H1 (cell line): Measurements from ENCODE around the gene TYW5. TPM values are rescaled to one million over a fixed set of nuclear protein-coding genes. Genes with fewer than 3 reads are reported as not detected.

Experiments used
- CTCF ChIA-PET: fragments of 300-600 bp; sonication (Branson Sonifier 250); formaldehyde crosslinking; loops from one replicate; lab custom pipeline; 2021; ENCODE audit not compliant: partially characterized antibody; lab: Charles Lee
- POLR2A ChIA-PET: fragments of 300-600 bp; sonication (Branson Sonifier 250); formaldehyde crosslinking; loops from one replicate; lab custom pipeline; 2021; ENCODE audit warnings: inconsistent platforms; ENCODE audit not compliant: partially characterized antibody; lab: Charles Lee
- DNase-seq, 2 experiments: peaks; one replicate each; pipeline versions ENCODE4 v3.0.0 to v3.0.0-alpha.2; 2010 to 2022; ENCODE audit warnings: low spot score in 2 of 2, low read depth in 1 of 2, mixed read lengths in 1 of 2
- FAIRE-seq: peaks from 2 replicates; lab custom pipeline; 2011; peaks lifted over from hg19 to GRCh38; lab: Jason Lieb, UNC
- H2AFZ ChIP-seq: 2 replicates; pipeline ENCODE4 v1.8.1; 2012; ENCODE audit warnings: low read length, inconsistent platforms
- H2AK5ac ChIP-seq: 2 replicates; pipeline ENCODE4 v1.6.1; 2013; ENCODE audit warnings: low read depth, low read length
- H2BK120ac ChIP-seq: replicated peaks from 2 replicates; pipeline ENCODE3; 2013; ENCODE audit warnings: low read depth, low read length, inconsistent platforms
- H2BK12ac ChIP-seq: 2 replicates; pipeline ENCODE4 v1.6.1; 2013; ENCODE audit warnings: low read depth, low read length
- H2BK15ac ChIP-seq: 2 replicates; pipeline ENCODE4 v1.6.1; 2013; ENCODE audit warnings: low read length
- H2BK20ac ChIP-seq: 2 replicates; pipeline ENCODE4 v1.6.1; 2013; ENCODE audit warnings: low read length
- H2BK5ac ChIP-seq: 2 replicates; pipeline ENCODE4 v1.6.1; 2013; ENCODE audit warnings: low read depth, low read length
- H3K14ac ChIP-seq: 2 replicates; pipeline ENCODE4 v1.6.1; 2013; ENCODE audit warnings: inconsistent platforms; ENCODE audit not compliant: insufficient read length
- H3K18ac ChIP-seq: 2 replicates; pipeline ENCODE4 v1.6.1; 2013; ENCODE audit warnings: low read length; ENCODE audit errors: extremely low read depth
- H3K23ac ChIP-seq: 2 replicates; pipeline ENCODE4 v1.6.1; 2013; ENCODE audit warnings: inconsistent platforms; ENCODE audit not compliant: insufficient read length
- H3K23me2 ChIP-seq: 2 replicates; pipeline ENCODE4 v1.6.1; 2013; ENCODE audit warnings: low read depth, low read length
- H3K27ac ChIP-seq: 2 replicates; pipeline ENCODE4 v1.6.1; 2011; ENCODE audit warnings: low read depth, low read length, inconsistent platforms
- H3K27me3 ChIP-seq, 4 experiments: replicated peaks in 1 of 4; 1 replicate in 1 of 4; 2 replicates in 3 of 4; pipeline versions ENCODE4 v1.6.1 to v1.8.1; 2011 to 2013; ENCODE audit warnings: low read length in 3 of 4, mild to moderate bottlenecking in 3 of 4, inconsistent platforms in 2 of 4, mixed read lengths in 2 of 4, moderate library complexity in 1 of 4; ENCODE audit not compliant: control insufficient read depth in 3 of 4, insufficient read depth in 3 of 4; ENCODE audit errors: extremely low read depth in 1 of 4
- H3K36me3 ChIP-seq, 4 experiments: 2 replicates each; pipeline versions ENCODE4 v1.6.1 to v1.8.1; 2011 to 2013; ENCODE audit warnings: mild to moderate bottlenecking in 4 of 4, low read length in 3 of 4, moderate library complexity in 2 of 4, control low read depth in 1 of 4, inconsistent platforms in 1 of 4; ENCODE audit not compliant: insufficient read depth in 4 of 4, control insufficient read depth in 2 of 4
- H3K4ac ChIP-seq: replicated peaks from 2 replicates; pipeline ENCODE3; 2013; ENCODE audit warnings: low read length, low read depth, mixed read lengths, inconsistent platforms; ENCODE audit not compliant: insufficient read length
- H3K4me1 ChIP-seq, 4 experiments: replicated peaks in 1 of 4; 1 replicate in 1 of 4; 2 replicates in 3 of 4; pipeline versions ENCODE4 v1.6.1 to v1.8.1; 2011 to 2013; ENCODE audit warnings: low read length in 3 of 4, inconsistent platforms in 2 of 4, mixed read lengths in 1 of 4; ENCODE audit not compliant: insufficient read depth in 4 of 4, control insufficient read depth in 3 of 4
- H3K4me2 ChIP-seq, 2 experiments: 2 replicates each; pipeline versions ENCODE4 v1.6.1 to v1.8.1; 2011 to 2013; ENCODE audit warnings: low read depth in 2 of 2, low read length in 2 of 2, control low read depth in 1 of 2, inconsistent platforms in 1 of 2, mild to moderate bottlenecking in 1 of 2; ENCODE audit not compliant: insufficient read depth in 1 of 2
- H3K4me3 ChIP-seq, 4 experiments: fragments of 200-600, 300-600 bp in 1 of 4; sonication (generic), shearing (Covaris generic), sonication (Bioruptor Twin) in 1 of 4; 2 replicates each; pipeline versions ENCODE4 v1.5.1 to v1.8.1; 2011 to 2016; ENCODE audit warnings: low read length in 4 of 4, low read depth in 3 of 4, control low read depth in 2 of 4, inconsistent platforms in 2 of 4, mild to moderate bottlenecking in 2 of 4, mixed read lengths in 1 of 4, moderate library complexity in 1 of 4; ENCODE audit not compliant: insufficient read depth in 2 of 4; ENCODE audit errors: extremely low read depth in 1 of 4
- H3K56ac ChIP-seq: replicated peaks from 2 replicates; pipeline ENCODE3; 2013; ENCODE audit warnings: low read depth, mild to moderate bottlenecking, mixed read lengths, low read length, inconsistent platforms; ENCODE audit not compliant: insufficient read length
- H3K79me1 ChIP-seq: 2 replicates; pipeline ENCODE4 v1.6.1; 2013; ENCODE audit warnings: low read depth, low read length, control low read depth
- H3K79me2 ChIP-seq, 2 experiments: 2 replicates each; pipeline versions ENCODE4 v1.6.1 to v1.8.1; 2012 to 2013; ENCODE audit warnings: low read length in 2 of 2, mild to moderate bottlenecking in 2 of 2, inconsistent platforms in 1 of 2; ENCODE audit not compliant: insufficient read depth in 2 of 2, control insufficient read depth in 1 of 2
- H3K9ac ChIP-seq, 4 experiments: replicated peaks in 1 of 4; 1 replicate in 1 of 4; 2 replicates in 3 of 4; pipeline versions ENCODE4 v1.6.1 to v1.8.1; 2011 to 2013; ENCODE audit warnings: low read depth in 3 of 4, low read length in 3 of 4, control low read depth in 2 of 4, mild to moderate bottlenecking in 2 of 4, moderate library complexity in 2 of 4, inconsistent platforms in 1 of 4; ENCODE audit errors: extremely low read depth in 1 of 4
- H3K9me3 ChIP-seq, 2 experiments: 2 replicates each; pipeline versions ENCODE4 v1.6.1 to v1.8.1; 2012 to 2013; ENCODE audit warnings: mild to moderate bottlenecking in 2 of 2, moderate library complexity in 2 of 2, control low read depth in 1 of 2, inconsistent platforms in 1 of 2, low read depth in 1 of 2, low read length in 1 of 2, mixed read lengths in 1 of 2; ENCODE audit not compliant: insufficient read depth in 2 of 2
- H4K20me1 ChIP-seq, 2 experiments: replicated peaks in 1 of 2; 2 replicates each; pipeline versions ENCODE3 to v1.8.1; 2011 to 2013; ENCODE audit warnings: inconsistent platforms in 2 of 2, low read length in 2 of 2, mild to moderate bottlenecking in 1 of 2; ENCODE audit not compliant: insufficient read depth in 2 of 2, control insufficient read depth in 1 of 2
- H4K5ac ChIP-seq: 2 replicates; pipeline ENCODE4 v1.6.1; 2013; ENCODE audit warnings: low read length, low read depth, mixed read lengths, inconsistent platforms; ENCODE audit not compliant: insufficient read length
- H4K8ac ChIP-seq: 2 replicates; pipeline ENCODE4 v1.8.0; 2013; ENCODE audit warnings: mild to moderate bottlenecking, moderate library complexity, low read length, inconsistent platforms; ENCODE audit not compliant: insufficient read depth; ENCODE audit errors: extremely low read depth
- H4K91ac ChIP-seq: replicated peaks from 2 replicates; pipeline ENCODE3; 2013; ENCODE audit warnings: low read length, mixed read lengths, inconsistent platforms; ENCODE audit not compliant: insufficient read length
- ASH2L ChIP-seq: fragments of 200-600, 300-600 bp; sonication (generic); IDR thresholded peaks from one replicate; pipeline ENCODE4 v1.7.1; 2017; ENCODE audit warnings: low read length
- EGR1 ChIP-seq: IDR thresholded peaks from 2 replicates; pipeline ENCODE4 v1.6.1; 2011; ENCODE audit warnings: low read depth, low read length, borderline replicate concordance
- JUN ChIP-seq: IDR thresholded peaks from 2 replicates; pipeline ENCODE4 v1.6.1; 2011; ENCODE audit warnings: low read depth, mild to moderate bottlenecking, improper control_type of control experiment, low read length
- KDM4A ChIP-seq: IDR thresholded peaks from one replicate; pipeline ENCODE4 v1.7.1; 2012; ENCODE audit warnings: low read depth, mild to moderate bottlenecking, moderate library complexity, low read length, inconsistent platforms; ENCODE audit not compliant: severe bottlenecking
- SP2 ChIP-seq: IDR thresholded peaks from 2 replicates; pipeline ENCODE4 v1.6.1; 2012; ENCODE audit warnings: mild to moderate bottlenecking, low read length, inconsistent platforms
- WGBS, 2 experiments: shearing (Covaris generic) in 1 of 2; methylation state at CpG; one replicate each; pipeline versions ENCODE4 v1.1.6 to v1.1.7; 2013 to 2015; ENCODE audit warnings: low lambda C conversion rate in 2 of 2, mixed read lengths in 2 of 2, inconsistent platforms in 1 of 2, low coverage in 1 of 2, missing lambda C conversion rate in 1 of 2; ENCODE audit not compliant: insufficient replicate concordance in 2 of 2, insufficient coverage in 1 of 2, insufficient read length in 1 of 2; ENCODE audit errors: extremely low coverage in 1 of 2, missing lambda C conversion rate in 1 of 2; 5-methylcytosine and 5-hydroxymethylcytosine counted together
- polyA plus RNA-seq, 7 experiments: library from polyadenylated mRNA; depleted of rRNA in 3 of 7; stranded (reverse) in 5 of 7; unstranded in 2 of 7; fragments of >200 nt in 5 of 7; fragments of 200-250 nt in 2 of 7; gene quantifications; 1 replicate in 5 of 7; 2 replicates in 1 of 7; 4 replicates in 1 of 7; pipeline versions ENCODE4 v1.2.1 to v1.2.3, GENCODE V29; 2011 to 2013; ENCODE audit warnings: missing spikeins in 2 of 7, mixed read lengths in 2 of 7
- total RNA-seq: library from RNA; stranded (reverse); fragmentation: NEBNext Ultra II Directional; extraction: Animal tissue kit (Norgen Biotek cat#: 25700); gene quantifications from 2 replicates; pipeline ENCODE4 v1.2.1, GENCODE V29; 2021

Gene TYW5
- total and polyA plus RNA-seq, 2 of the 8 experiments (the other 6 are each of a cell fraction or from before 2014, with no cell fraction given) = 5.4 to 11.3 TPM

DNA sequence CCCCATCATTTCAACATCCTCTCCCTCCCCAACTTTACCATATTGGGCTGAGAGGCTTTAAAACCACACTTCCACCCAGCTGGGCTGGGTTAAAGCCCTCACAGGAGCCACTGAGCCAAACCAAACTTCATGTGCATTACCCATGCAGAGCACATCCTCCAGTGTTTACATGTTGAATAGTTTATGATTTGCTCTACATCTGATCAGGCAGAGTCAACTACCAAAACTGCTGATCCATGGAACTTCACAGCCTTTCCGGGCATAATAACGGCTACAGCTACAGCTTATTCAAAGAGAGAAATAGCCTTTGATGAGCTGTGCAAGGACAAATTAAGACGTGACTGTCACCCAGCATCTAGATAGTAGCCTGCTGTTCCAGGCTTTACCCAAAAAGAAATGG is 39.1 kb upstream of the TYW5 start:
- Histone ChIP-seq H3K18ac (no peak overlapping the region), H3K4me3 (no peak overlapping the region), H2BK5ac (no peak overlapping the region), H3K79me1 (no peaks in the 10 kb centered on the region), H2BK20ac (no peak overlapping the region), H2AFZ (no peak overlapping the region), H3K4me1 (no peaks in the 10 kb centered on the region), H3K9me3 (no peaks in the 10 kb centered on the region), H3K4me2 (no peak overlapping the region), H3K4ac (no peak overlapping the region), H3K36me3 (no peaks in the 10 kb centered on the region), H4K91ac (no peak overlapping the region), H3K14ac (no peak overlapping the region), H3K27me3 (peaks cover 0 to 1% (median 0%) of the 10 kb centered on the region in 4 experiments; a peak in 1 of 7 replicates), H2AK5ac (no peak overlapping the region), H2BK15ac (no peak overlapping the region), H2BK12ac (no peak overlapping the region), H4K8ac (no peak overlapping the region; the same call in 1 of the 2 replicates), H3K27ac (no peak overlapping the region), H3K79me2 (no peaks in the 10 kb centered on the region), H2BK120ac (no peak overlapping the region), H4K5ac (no peak overlapping the region), H3K23ac (no peak overlapping the region), H3K23me2 (no peaks in the 10 kb centered on the region; the same call in 1 of the 2 replicates), H4K20me1 (no peaks in the 10 kb centered on the region), H3K56ac (no peak overlapping the region), H3K9ac (no peak overlapping the region)
- DNase-seq = no peak
- CTCF ChIA-PET = interaction anchor here (2.9 kb wide), 1 partner anchor 10 kb away, joined by 15 read pairs; no protein-coding TSS in a partner anchor
- POLR2A ChIA-PET = no interaction called here
- FAIRE-seq = no peak
- TF ChIP-seq EGR1 = no peak
- TF ChIP-seq KDM4A = no peak
- no peak for TF ChIP-seq ASH2L
- no peak for TF ChIP-seq JUN
- TF ChIP-seq SP2 = no peak
- WGBS, 2 experiments = 91% methylated on average over 3 of the region's 3 CpGs; no CpG with 5 or more reads in 1 of the 2 experiments
